ENCODE results near the gene TMEM121.
A peak's percentile ranks its signal among the peaks of the same experiment; 100 is the strongest.

Gene TMEM121

DNA sequence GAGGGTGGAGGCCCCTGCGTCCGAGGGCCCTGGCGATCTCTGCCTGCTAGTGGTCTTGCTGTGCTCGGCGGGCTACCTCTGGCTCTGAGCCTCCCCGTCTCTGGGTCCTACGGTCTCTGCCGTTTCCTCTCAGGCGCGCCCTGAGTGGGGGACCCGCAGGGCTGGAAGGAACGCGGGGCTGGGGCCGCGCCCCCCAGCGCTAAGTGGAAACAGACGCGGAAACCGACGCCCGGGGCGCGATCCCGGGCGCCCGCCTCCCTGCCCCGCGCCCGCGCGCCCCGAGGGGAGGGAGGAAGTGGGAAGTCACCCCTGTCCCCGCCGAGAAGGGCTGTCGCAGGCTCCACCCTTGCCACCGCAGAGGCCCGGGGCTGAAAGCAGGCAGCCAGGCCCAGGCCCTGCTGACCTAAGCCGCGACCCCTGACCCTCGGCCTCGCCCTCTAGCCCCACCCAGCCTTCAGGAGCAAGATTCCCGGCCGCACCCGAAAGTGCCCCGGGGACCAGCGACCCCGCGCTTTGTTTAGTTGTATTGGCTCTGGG is 38.9 kb upstream of the TMEM121 start:
- peak; percentile 59 for DNase-seq

DNA sequence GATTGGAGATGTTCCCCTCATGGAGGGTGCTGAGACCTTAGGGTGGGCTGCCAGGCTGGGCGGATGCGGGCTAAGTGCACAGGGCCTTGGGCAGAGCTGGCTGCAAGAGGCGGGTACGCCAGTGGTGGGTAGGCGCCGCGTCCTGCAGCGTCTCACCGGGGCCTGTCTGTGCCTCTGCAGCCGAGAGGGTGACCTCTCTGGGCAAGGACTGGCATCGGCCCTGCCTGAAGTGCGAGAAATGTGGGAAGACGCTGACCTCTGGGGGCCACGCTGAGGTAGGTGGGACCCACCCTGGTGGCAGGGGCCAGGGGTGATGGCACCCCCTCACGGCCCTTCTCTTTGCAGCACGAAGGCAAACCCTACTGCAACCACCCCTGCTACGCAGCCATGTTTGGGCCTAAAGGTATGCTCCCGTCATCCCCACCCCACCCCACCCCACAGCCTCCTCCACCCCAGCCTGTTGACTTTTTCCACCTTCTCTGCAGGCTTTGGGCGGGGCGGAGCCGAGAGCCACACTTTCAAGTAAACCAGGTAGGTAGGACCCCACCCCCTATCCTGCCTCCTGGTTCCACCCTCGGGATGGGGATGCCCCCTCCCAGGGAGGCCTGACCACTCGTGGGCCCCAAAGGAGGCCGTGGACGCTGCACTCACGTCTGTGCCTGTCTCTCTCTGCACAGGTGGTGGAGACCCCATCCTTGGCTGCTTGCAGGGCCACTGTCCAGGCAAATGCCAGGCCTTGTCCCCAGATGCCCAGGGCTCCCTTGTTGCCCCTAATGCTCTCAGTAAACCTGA is 38.2 kb upstream of the TMEM121 start:
- no peak for DNase-seq

DNA sequence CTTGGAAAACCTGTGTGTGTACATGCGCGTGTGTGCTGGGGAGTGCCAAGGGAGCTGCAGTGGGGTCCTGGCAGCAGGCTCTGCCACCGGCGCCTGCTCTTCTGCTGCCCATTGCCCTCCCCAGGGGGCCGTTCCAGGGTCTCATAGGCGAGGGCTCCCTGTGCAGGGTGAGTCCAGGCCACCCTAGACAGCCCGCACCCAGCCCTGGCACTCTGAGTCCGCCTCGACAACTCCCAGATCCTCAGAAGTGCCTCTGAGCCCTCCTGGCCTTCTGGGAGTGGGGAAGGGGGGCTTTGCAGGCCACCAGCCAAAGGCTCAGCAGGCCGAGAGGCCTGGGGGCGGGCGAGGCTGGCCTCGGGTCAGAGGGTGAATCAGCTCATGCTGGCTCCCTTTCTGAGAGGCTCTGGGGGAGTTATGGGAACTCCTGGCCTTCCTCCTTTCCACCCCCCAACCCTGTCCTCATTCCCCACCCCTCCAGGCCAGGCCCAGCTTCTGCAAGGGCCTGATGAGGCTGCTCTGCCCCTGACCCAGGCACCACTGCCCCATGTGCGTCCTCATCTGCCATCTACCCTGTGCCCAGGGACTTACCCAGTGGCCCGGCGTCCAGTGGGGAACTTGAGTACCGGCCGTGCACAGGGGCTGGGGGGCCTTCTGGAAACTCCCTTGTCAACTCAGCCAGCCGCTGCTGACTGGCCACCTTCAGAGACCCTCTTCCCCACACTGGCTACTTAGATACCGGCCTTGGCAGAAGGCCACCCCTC is 37.4 kb upstream of the TMEM121 start:
- no peak for DNase-seq

DNA sequence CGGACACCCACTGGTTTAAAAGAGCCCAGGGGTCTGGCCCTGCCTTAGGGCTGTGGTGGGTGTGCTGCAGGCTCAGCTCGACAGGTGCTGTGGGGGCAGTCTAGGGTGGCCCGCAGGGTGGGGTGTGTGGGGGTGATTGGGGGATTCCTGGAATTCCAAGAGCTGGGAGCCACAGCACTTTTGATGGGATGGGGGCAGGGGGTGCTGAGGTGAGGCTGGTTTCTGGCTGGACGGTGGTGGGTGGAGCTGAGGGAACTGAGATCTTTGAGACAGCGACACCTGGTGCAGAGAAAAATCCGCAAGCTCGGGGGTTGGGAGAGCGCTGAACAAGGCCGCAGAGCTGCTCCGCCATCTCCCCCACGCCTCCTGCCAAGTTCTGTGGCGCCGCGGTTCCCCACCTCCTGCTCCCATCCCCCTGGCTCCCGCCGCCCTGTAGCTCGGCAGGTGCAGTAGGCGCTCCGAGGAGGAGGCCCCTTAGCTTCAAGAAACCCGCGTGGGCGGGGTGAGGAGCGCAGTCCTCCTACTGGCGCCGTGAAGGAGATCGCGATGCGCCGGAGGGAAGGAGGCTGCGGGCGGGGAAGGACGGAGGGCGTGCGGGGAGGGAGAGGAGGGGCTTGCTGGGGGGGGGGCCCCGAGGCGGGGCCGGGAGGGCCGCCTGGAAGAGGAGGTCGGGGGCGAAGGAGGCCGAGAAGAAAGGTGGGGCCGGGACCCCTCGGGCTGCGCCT is 36.7 kb upstream of the TMEM121 start:
- DNase-seq: peak; percentile 79

DNA sequence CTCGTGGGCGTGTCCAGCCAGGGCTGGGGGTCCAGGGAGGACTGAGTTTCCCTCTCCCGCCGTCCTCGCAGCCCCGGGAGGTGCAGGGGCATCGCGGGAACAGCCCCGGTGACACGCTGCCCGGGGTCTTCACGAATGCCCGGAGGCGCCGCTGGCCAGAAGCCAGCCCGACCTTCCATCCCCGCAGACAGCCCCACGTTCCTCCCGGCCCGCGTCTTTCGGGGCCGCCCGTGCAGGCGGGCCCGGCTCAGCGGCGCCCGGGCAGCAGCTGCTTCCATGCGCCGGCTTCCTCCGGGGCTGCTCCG is 36.2 kb upstream of the TMEM121 start:
- DNase-seq: no peak

DNA sequence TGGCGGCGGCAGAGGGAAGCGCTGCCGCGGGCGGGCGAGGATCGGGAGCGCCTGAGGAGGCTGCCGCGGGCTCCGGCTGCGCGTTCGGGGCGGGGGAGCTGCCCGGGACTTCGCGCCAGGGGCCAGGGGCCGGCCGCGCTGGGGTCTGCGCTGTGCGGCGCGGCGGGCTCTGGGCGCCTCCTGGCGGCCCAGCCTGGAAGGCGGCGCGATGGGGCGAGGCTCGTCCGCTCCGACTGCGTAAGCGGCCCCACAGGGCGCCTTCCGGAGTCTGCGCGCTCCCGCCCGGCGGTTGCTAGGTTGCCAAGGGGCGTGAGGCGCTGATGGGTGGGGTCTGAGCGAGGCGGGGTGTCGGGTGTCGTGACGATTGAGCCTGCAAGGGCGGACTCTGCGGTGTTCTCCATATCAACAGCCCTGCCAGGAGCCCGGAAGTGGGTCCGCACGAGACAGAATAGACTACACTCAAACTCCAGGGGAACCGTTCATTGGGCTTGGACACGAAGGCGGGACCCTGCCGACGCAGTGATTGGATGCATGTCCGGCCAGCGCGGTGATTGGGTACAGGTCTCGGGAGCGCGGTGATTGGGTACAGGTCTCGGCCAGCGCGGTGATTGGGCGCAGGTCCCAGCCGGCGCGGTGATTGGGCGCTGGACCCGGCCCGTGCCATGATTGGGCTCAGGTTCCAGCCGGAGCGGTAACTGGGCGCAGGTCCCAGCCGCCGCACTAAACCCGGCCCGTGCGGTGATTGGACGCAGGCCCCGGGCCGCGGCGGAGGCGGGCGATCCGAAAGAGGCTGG is 35.6 kb upstream of the TMEM121 start, which contains the start of gene TEDC1:
Gene TEDC1 (plus strand): TSS at position 675 of the 794 bp plus-strand sequence. CDS start 130 bp downstream, outside the sequence.
- peak; percentile 100 for DNase-seq

DNA sequence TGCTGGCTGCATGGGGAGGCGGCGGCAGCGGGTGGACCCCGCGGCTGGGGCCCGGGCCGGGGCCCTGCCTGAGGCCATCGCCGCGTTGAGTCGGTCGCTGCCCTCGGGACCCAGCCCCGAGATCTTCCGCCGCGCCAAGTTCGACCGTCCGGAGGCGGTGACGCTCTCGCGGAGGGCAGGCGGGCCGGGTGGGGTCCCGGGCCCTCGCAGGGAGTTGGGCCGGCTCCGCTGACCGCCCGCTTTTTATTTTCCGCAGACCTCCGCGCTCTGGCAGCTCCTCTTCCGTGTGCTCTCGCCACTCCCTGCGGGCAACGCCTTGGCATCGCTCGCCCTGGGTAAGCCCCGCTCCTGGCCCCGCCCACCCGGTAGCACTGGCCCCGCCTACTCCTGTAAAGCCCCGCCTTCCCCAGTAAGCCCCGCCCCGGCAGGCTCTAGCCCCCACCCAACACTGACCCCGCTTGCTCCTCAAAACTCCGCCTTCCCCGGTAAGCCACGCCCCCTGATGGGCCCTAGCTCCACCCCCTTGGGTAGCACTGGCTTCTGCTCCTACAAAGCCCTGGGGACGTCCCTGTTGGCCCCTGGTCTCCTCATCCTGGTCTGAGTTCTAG is 34.9 kb upstream of the TMEM121 start:
- DNase-seq: peak; percentile 90

DNA sequence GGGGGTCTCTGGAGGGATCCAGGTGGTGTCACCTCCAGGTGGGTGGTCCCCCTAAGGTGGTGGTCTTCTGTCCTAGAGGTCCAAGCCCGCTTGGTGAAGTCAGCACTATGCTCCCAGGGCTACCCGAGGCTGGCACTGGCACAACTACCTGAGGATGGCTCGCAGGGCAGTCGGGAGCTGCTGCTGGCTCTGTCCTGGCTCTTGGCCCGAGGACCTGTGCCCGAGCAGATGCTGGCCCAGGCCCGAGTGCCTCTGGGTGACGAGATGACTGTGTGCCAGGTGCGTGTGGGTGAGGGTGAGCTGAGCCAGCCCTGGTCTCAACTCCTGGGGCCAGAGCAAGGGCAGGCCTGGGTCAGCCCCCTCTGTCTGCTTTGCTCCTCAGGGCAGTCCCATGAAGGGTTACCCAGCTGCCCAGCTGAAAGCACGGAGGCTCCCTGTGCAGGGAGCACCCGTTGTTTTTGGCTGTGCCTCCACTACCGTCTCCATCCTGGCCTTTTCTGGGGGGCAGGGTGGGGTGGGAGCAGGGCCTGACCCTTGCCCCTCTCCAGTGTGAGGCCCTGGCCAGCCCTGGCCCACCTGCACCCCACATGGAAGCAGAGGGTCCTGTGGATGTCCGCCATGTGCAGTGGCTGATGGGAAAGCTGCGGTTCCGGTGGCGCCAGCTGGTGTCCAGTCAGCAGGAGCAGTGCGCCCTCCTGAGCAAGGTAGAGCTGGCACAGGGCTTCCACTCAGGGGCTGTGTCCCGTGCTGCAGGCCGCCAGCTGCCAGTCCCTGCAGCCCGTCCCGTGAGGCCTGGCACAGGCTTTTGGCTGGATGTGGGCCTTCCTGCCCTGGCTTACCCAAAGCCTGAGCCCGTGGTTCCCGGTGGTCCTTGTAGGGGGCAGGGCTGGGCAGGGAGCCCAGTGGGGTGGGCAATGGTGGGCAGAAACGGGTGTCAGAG is 34.1 kb upstream of the TMEM121 start:
- no peak for DNase-seq

DNA sequence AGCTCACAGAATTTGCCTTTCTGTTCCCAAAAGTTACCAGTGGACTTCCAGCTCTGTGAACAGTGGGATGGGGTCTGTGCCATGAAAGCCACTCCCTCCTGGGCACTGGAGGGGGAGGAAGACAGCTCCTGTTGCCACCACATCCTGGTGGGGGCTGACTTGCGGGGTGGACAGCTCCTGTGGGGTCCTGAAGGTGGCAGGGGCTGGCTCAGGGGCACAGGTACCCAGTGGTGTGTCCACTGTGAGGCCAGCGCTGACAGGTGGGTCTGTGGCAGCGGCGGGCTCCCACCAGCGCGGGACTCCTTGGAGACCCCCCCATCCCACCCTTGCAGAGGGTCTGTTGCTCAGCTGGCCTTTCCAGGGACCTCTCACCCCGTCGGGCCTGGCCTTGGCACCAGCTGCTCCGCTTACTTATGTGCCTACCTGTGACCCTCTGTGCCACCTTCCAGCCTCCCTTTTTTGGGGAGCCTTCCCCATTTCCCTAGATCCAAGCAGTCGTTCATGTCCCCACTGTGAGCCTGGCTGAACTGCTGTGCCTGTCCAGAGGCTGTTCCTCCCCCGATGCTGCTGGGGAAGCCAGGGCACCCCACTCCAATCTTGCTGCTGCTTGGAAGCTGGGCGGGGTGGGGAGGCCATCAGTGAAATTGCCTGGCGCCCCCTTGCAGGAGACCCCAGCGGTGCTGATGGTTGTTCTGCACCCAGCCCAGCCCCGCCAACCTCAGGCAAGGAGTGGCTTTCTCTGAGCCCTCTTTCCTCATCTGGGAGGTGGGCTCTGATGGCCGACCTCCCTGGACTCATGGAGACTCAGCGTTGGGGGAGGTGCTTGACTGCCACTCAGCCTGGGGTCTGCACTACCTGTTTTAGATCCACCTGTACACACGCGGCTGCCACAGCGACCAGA is 33.2 kb upstream of the TMEM121 start:
- DNase-seq: no peak

DNA sequence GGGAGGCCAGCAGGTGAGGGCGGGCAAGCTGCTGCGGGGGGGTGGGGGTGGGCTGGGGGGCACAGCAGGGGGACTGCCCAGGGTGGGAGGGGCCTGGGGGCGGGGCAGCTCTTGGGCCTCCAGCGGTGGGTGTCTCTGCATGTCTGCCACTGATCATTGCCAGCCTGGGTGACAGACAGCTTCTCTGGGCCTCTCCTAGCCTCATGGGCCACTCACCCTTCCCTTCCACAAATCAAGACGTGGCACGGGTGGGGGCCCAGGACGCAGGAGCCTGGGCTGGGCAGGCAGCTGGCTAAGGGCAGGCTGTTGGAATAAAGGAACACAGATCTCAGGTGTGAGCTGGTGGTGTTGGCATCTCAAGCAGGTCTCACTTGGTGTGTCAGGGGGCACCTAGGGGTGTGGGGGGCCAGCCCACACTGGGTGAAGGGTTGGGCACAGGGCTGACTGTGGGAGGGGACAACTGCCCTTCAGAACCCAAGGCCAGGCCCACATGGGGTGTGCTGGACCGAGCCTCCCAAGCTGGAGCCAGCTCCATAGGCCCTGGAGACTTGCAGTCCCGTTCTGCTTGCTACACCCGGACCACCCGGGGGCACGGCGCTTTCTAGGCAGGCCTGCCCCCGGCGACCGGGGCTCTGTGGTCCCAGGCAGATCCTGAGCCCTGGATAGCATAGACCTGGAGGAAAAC is 32.3 kb upstream of the TMEM121 start:
- no peak for DNase-seq

DNA sequence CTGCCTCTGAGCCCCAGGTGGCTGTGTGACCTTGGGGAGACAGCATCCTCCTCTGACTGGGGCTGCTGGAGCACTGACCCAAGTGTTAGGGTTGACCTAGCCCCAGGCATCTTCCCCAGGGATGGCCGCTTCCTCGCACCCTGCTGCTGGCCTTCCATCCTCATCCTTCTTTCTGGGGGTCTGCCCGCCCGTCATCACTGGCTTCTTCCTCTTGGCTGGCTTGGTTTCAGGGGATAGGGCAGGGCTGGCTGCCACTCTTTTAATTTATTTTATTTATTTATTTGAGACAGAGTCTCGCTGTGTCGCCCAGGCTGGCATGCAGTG is 31.8 kb upstream of the TMEM121 start:
- no peak for DNase-seq

DNA sequence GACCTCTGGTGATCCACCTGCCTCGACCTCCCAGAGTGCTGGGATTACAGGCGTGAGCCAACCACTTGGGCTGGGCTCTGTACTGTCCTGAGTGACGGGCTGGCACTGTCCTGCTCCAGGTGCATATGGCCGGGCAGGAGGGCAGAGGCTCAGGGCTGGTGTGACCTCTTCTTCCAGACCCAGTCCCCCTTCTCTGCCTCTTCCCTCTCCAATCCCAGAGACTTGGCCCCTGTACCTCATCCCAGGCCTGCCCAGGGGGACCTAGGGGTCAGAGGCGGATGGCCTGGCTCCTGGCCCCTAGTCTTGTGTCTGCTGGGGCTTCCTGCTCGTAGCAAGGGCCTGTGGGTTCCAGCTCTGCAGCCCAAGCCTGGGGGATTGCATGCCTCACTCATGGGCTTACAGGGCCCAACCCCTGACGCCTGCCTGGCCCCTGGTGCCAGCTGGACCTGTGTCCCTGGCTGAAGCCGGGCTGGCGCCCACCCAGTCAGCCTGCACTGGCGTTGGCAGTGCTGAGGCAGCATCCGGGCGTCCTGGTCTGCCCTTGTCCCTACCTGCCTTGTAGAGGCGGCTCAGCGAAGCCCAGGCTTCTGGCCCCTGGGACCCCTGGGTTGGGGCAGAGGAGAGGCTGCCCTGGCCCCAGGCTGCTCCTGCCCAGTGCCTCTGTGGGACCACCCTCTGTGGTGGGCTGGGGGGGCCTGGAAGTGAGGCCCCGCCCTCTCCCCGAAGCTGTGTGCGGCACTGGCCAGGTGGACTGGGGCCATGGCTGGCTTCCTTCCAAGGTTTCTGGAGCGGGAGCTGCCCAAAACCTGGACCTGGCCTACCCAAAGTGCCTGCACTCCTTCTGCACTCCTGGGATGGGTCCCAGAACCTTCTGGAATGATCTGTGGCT is 31.0 kb upstream of the TMEM121 start:
- DNase-seq: no peak

DNA sequence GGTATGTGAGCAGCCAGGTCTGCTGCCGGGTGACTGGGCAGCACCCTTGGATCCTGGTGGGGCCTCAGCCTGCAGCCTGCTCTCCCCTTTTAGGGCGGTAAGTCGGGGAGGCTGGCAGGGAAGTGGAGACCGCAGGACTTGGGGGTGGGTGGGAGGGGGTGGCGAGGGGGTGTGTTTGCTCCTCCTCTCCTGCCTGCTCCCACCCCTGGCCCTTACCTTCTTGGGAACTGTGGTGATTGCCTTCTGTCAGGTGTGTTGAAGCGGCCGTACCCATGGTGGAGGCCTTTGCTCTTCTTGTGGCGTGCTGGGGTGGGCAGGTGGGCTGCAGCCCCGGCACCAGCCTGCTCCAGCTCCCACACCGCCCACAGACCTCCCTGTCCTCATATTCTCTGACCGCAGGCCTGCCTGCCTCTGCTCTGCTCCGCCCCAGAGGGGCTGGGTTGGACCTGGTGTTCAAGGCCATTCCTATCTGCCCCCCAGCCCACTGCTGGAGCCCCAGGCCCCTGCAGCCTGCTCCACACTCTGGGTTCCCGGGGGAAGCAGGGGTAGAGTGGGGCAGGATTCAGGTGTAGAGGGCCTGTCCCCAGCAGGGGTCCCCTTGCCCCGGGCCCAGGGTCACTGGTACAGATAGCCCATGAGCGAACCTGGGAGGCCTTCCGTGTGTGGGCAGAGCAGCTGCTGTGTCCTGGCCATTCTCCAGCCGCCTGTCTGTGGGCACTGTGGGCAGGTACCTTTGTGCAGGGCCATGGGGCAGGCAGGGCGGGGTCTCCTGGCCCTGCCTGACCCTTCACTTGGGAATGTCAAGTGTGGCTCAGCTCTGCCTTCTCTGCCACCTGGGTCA is 30.2 kb upstream of the TMEM121 start:
- no peak for DNase-seq

DNA sequence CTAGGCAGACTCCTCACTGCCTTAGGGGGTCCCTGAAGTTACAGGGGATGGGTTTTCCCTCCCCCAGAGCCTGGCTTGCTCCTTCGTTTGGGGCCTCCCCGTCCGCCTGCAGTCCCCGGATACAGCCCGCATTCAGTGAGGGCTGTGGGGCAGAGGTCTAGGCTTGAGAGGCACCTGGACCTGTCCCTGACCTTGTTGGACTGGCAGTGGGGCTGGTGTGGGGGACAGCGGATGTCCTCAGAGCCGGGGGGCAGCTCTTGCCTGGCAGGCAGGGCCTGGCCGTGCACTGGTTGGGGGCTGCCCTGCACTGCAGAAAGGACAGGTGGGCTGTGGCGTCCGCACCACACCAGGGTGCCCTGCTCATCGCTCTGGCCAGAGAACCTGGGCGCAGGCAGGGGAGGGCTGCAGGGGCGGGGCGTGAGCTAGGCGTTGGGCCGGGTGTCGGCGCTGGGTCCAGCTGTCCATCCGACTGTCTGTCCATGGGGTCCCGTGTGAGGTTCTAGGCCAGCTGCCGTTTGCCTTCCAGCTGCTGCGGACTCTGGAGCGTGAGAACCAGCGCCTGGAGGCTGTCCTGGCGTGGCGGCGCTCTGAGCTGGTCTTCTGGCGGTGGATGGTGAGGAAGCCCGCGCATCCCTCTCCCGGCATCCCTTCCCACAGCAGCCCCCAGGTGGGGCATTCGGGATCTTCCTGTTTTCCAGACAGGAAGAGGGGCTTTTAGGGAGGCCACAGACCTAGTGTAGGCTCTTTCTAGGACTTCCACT is 29.4 kb upstream of the TMEM121 start:
- DNase-seq: no peak

DNA sequence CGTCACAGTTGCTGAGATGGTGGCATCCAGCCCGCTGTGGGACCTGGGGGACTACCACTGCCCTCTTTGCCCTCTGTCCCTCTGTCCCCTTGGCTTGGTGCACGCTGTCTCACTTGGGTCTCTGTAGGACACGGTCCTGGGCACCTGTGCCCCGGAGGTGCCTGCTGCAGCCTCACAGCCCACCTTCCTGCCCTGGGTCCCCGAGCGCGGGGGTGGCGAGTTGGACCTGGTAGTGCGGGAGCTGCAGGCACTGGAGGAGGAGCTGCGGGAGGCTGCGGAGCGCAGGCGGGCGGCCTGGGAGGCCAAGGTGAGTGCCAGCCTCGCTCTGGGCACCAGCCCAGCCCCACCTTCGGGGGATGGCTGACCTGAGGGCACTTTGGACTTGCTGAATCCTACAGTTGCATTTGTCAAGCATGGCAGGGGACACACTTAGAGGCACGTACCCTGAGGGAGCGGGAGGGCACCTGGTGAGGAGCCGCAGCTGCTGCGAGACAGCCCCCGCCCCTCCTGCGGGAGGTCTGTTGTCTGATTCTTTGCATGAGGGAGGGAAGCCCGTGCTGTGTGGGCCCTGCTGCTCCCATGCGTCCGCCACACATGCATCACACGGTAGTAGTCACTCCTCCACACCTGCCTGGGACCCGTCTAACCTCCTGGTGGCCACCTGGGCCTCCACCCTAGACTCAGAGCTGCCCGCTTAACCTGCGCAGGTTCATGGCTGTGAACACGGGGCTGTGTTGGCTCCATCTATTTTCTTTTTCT is 28.5 kb upstream of the TMEM121 start:
- no peak for DNase-seq
